Mucosa of stomach (tissue), 1 donor: ENCODE results near the gene CLDN4.
A peak's percentile ranks its signal among the peaks of the same experiment; 100 is the strongest.
"Not testable (repeated sequence)": the region's sequence is repeated elsewhere in the genome, so short reads cannot be mapped to it uniquely, and the experiment has no call there.

Source experiments
- H3K27me3 ChIP-seq: one replicate; pipeline ENCODE4 v1.7.0; 2013; ENCODE audit warnings: mild to moderate bottlenecking, low read length; ENCODE audit not compliant: control insufficient read depth, insufficient read depth
- H3K36me3 ChIP-seq: one replicate; pipeline ENCODE4 v1.7.0; 2013; ENCODE audit warnings: low read length; ENCODE audit not compliant: control insufficient read depth, insufficient read depth
- H3K4me1 ChIP-seq: one replicate; pipeline ENCODE4 v1.7.0; 2013; ENCODE audit warnings: mild to moderate bottlenecking, low read length; ENCODE audit not compliant: control insufficient read depth, insufficient read depth
- H3K4me3 ChIP-seq: one replicate; pipeline ENCODE4 v1.7.0; 2013; ENCODE audit warnings: low read length
- H3K9ac ChIP-seq: one replicate; pipeline ENCODE4 v1.7.0; 2013; ENCODE audit warnings: mild to moderate bottlenecking, low read length, moderate library complexity
- H3K9me3 ChIP-seq: one replicate; pipeline ENCODE4 v1.7.0; 2013; ENCODE audit warnings: mild to moderate bottlenecking, low read length, moderate library complexity; ENCODE audit not compliant: control insufficient read depth
- donor health status: Pancreatic carcinoma.

CLDN4 gene

GRCh38 chr7:73839290-73839689, 8.5 kb downstream of the CLDN4 start:
- peaks cover 8% of the 10 kb centered on the region for H3K4me1 ChIP-seq

GRCh38 chr7:73839743-73840714, 9.2 kb downstream of the CLDN4 start:
- no peak overlapping the region for H3K9ac ChIP-seq
- no peak overlapping the region for H3K4me3 ChIP-seq
- H3K4me1 ChIP-seq, result peaks cover 8% of the 10 kb centered on the region
- H3K36me3 ChIP-seq, result no peaks in the 10 kb centered on the region
- peaks cover 11% of the 10 kb centered on the region for H3K27me3 ChIP-seq
- H3K9me3 ChIP-seq, result no peaks in the 10 kb centered on the region

More at GRCh38 chr7:73839290-73839689, 8.5 kb downstream of the CLDN4 start:
- H3K9me3 ChIP-seq, result no peaks in the 10 kb centered on the region
- H3K9ac ChIP-seq, result no peak overlapping the region
- no peak overlapping the region for H3K4me3 ChIP-seq
- H3K36me3 ChIP-seq, result no peaks in the 10 kb centered on the region
- peaks cover 11% of the 10 kb centered on the region for H3K27me3 ChIP-seq

GRCh38 chr7:73840715-73841379, 10.1 kb downstream of the CLDN4 start:
- Histone ChIP-seq H3K9me3 (no peaks in the 10 kb centered on the region), H3K27me3 (peaks cover 11% of the 10 kb centered on the region), H3K36me3 (no peaks in the 10 kb centered on the region), H3K4me3 (no peak overlapping the region), H3K4me1 (peaks cover 8% of the 10 kb centered on the region), H3K9ac (no peak overlapping the region)

- H3K4me1 ChIP-seq, result peaks cover 8% of the 10 kb centered on the region
- H3K9me3 ChIP-seq, result no peaks in the 10 kb centered on the region
- peak overlapping the region; percentile 66 for H3K9ac ChIP-seq
- H3K4me3 ChIP-seq, result peak overlapping the region; percentile 57
- peaks cover 11% of the 10 kb centered on the region for H3K27me3 ChIP-seq
- no peaks in the 10 kb centered on the region for H3K36me3 ChIP-seq
These were observed 10.9 kb downstream of the CLDN4 start for GRCh38 chr7:73841689-73842066.

DNA sequence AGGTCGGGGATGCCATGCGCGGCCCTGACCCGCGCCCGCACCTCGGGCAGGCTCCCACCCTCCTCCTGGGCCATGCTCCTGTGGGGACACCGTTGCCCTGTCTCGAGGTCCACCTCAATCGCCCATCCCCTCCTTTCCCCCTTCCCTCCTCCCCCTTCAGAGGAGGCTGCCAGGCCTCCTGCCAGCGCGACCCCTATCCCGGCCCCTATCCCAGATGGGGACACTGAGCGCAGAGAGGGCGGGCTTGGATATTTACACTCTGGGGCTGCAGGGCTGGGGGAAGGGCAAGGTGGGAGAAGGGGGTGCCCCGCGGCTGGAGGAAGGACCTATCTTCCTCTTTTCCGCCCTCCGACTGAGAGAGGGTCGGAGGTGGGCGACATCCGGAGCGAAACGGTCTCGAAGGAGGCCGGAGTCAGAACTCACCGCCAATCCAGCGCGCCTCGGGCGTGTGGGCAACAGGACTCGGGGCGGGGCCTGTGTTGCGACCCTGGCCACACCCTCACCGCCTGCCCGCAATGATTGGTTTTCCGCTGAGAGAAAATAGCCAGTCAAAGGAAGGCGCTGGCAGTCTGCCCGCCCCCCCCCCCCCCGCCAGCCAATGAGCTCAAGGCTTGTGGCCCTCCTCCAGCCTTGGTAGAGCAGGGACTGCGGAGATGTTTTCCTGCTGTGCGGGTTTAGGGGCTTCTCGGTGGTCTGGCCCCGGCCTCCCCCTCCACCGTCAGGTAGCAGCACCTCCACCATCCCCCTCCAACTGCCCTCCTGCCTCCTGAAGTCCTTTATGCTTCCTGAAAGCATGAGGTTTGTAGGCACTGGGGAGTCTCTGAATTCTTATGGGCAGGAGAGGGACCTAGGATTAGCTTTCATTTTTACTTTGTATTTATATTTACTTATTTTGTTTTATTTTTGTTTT, 11.5 kb downstream of the CLDN4 start, which contains the start of gene METTL27:
Gene METTL27 (minus strand): TSS at position 450 of the 910 bp plus-strand sequence. CDS start 376 bp downstream, at position 74.
- H3K4me1 ChIP-seq, result peaks cover 8% of the 10 kb centered on the region
- H3K4me3 ChIP-seq, result peak within 1 kb of the TSS; percentile 57
- peaks cover 11% of the 10 kb centered on the region for H3K27me3 ChIP-seq
- H3K36me3 ChIP-seq, result no peaks in the 10 kb centered on the region
- peak within 1 kb of the TSS; percentile 66 for H3K9ac ChIP-seq
- H3K9me3 ChIP-seq, result no peaks in the 10 kb centered on the region

GRCh38 chr7:73844131-73844547, 13.3 kb downstream of the CLDN4 start:
- Histone ChIP-seq H3K4me1 (peaks cover 8% of the 10 kb centered on the region), H3K27me3 (peaks cover 11% of the 10 kb centered on the region), H3K36me3 (no peaks in the 10 kb centered on the region), H3K4me3 (no peak overlapping the region), H3K9ac (no peak overlapping the region), H3K9me3 (no peaks in the 10 kb centered on the region)

DNA sequence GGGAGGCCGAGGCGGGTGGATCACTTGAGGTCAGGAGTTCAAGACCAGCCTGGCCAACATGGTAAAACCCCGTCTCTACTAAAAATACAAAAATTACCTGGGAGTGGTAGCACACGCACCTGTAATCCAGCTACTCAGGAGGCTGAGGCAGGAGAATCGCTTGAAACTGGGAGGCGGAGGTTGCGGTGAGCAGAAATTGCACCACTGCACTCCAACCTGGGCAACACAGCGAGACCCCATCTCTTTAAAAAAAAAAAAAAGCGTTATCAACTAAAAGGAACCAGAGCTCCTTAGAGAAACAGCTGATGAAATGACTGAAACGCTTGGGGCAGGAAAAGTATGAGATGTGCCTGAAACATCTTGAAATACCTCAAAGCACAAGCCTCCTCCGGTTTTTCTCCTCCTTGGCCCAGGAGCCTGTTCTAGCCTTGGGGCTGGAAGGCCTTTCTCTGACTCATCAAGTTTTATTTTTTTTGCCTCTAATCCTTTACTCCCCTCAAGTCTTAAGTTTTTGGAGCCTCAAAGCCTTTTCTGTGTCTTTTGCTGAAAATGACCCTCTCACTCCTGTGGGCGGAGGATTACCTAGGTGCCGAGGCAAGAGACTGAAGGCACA, 14.2 kb downstream of the CLDN4 start:
- Histone ChIP-seq H3K4me1 (peaks cover 14% of the 10 kb centered on the region), H3K4me3 (no peak overlapping the region), H3K9ac (no peak overlapping the region), H3K36me3 (no peaks in the 10 kb centered on the region), H3K9me3 (no peaks in the 10 kb centered on the region), H3K27me3 (peaks cover 5% of the 10 kb centered on the region)

DNA sequence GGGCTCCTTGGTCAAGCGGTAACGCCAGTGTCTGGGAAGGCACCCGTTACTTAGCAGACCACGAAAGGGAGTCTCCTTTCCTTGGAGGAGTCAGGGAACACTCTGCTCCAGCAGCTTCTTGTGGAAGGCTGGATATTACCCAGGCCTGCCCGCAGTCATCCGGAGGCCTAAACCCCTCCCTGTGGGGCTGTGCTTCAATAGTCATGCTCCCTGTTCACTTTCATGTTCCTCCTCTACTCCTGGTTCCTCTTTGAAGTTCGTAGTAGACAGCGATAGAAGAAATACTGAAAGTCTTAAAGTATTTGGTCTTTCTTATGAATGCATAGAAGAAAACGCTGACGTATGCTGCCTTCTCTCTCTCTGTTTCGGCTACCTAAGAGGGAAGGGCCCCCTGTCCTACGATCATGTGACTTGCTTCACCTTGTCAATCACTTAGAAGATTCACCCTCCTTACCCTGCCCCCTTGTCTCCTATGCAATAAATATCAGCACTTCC, 15.0 kb downstream of the CLDN4 start:
- not testable (repeated sequence) for H3K36me3 ChIP-seq, H3K4me3 ChIP-seq, H3K9ac ChIP-seq, H3K9me3 ChIP-seq, H3K27me3 ChIP-seq
- H3K4me1 ChIP-seq, result peaks cover 19% of the 10 kb centered on the region

DNA sequence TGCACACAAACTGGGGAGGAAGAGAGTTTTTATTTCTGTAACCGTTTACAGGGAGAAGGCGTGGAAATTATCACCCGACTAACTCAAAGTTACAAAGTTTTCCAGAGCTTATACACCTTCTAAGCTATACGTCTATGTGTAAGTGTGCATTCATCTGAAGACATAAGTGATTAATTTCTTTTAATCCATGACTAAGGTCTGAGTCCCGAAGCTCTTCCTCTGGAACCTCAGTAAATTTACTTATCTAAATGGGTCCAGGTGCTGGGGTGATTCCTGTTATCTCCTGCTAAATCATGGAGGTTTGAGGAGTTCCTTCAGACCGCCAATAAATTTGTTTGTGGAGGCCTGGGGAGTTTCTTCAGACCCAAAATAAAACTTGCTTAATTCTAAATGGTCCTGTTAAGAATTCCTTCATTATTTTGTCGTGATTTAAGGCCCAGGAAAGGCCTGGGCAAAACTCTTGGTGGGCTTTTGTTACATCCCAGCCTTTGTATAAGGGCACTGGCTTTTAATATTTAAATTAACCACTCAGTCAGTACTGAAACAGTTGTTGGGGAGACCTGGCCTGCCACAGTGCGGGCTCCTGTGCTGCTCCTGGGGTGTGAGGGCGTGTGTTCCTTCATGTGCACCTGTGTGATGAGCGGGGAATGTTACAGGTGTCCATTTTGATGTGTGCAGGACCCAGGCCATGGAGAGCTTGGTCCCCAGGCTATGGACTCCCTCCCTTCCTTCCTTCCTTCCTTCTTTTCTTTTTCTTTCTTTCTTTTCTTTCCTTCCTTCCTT, 17.3 kb downstream of the CLDN4 start:
- Histone ChIP-seq H3K4me1 (peaks cover 27% of the 10 kb centered on the region), H3K9ac (no peak overlapping the region), H3K4me3 (no peak overlapping the region), H3K9me3 (no peaks in the 10 kb centered on the region), H3K27me3 (peaks cover 5% of the 10 kb centered on the region), H3K36me3 (no peaks in the 10 kb centered on the region)

- H3K9me3 ChIP-seq, result no peaks in the 10 kb centered on the region
- H3K9ac ChIP-seq, result no peak overlapping the region
These were observed 20.0 kb downstream of the CLDN4 start for GRCh38 chr7:73850781-73851207.

More at GRCh38 chr7:73850781-73851207, 20.0 kb downstream of the CLDN4 start:
- H3K4me1 ChIP-seq, result peaks cover 33% of the 10 kb centered on the region
- H3K36me3 ChIP-seq, result no peaks in the 10 kb centered on the region
- no peak overlapping the region for H3K4me3 ChIP-seq
- peaks cover 8% of the 10 kb centered on the region for H3K27me3 ChIP-seq
